Measurements from ENCODE around the gene ARHGAP25.
A peak's percentile ranks its signal among the peaks of the same experiment; 100 is the strongest.

ARHGAP25 gene

GRCh38 chr2:68768461-68768860 is 33.9 kb downstream of the ARHGAP25 start:
- DNase-seq = no peak
- Mint-ChIP-seq H3K4me1 (peaks cover 98% of the 10 kb centered on the region), H3K27ac (peak overlapping the region; percentile 99), H3K9me3 (no peaks in the 10 kb centered on the region), H3K4me3 (peak overlapping the region; percentile 71), H3K36me3 (peaks cover 50% of the 10 kb centered on the region), H3K27me3 (no peaks in the 10 kb centered on the region)
- CTCF ChIA-PET = interaction anchor here (1.4 to 2.3 kb wide), 5 partner anchors 16 to 85 kb away, joined by 3 to 17 read pairs (median 3); partner anchors contain the start of gene ARHGAP25

DNA sequence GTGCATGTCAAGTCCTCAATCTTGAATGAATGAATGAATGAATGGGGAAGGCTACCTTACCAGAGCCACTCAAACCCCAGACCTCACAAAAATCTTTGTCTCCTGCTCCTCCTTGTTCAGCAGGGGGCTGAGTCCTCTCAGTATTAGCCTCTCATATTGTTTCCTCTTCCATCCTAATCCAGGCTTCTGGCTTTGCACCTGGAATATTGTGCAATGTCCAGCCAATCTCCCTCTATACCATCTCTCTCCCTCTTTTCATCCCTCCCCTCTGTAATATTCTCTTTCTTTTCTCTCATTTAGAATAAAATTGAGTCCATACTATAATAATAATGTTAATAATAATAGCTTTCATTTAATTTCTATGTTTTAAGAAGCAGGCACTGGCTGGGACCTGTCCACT is 34.3 kb downstream of the ARHGAP25 start:
- H3K4me3 Mint-ChIP-seq = peak overlapping the region; percentile 71
- peaks cover 99% of the 10 kb centered on the region for H3K4me1 Mint-ChIP-seq
- no peaks in the 10 kb centered on the region for H3K27me3 Mint-ChIP-seq
- peaks cover 55% of the 10 kb centered on the region for H3K36me3 Mint-ChIP-seq
- CTCF ChIA-PET = interaction anchor here (1.4 to 2.3 kb wide), 3 partner anchors 16 to 70 kb away, joined by 3 to 17 read pairs (median 6); no protein-coding TSS in a partner anchor
- peak overlapping the region; percentile 99 for H3K27ac Mint-ChIP-seq
- H3K9me3 Mint-ChIP-seq = no peaks in the 10 kb centered on the region
- DNase-seq = no peak

DNA sequence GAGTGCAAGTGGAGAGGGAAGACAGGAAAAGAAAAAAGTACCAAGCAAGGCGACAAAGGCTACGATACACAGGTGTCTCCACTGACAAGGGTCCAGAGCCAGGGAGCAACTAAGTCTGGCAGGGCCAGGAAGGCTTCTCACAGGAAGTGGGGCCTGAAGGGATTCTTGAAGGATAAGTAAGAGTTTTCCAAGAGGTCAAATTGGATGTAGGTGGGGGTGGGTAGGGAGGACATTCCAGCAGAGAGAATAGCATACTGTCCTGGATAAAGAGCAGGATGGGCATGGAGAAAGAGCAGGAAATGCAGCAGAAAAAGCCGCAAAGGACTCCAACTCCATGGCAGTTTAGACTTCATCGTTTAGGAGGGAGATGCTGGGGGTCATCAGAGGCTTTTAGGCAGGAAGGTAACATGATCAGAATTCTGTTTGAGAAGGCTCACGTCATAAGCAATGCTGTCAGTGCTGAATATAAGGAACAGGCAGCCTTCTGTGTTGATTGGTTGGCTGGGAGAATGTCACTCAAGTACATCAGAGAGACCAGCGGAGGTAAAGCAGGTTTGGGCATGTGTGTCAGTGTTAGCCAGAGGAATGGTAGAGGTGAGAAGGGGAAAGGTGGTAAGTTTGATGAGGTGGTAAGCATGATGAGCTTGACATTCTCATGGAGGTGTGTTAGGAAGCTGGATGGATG is 35.1 kb downstream of the ARHGAP25 start:
- Mint-ChIP-seq H3K9me3 (no peaks in the 10 kb centered on the region), H3K36me3 (peaks cover 59% of the 10 kb centered on the region), H3K4me3 (peak overlapping the region; percentile 58), H3K27ac (peak overlapping the region; percentile 99), H3K27me3 (no peaks in the 10 kb centered on the region), H3K4me1 (peaks cover 99% of the 10 kb centered on the region)
- no peak for DNase-seq
- CTCF ChIA-PET = interaction anchor here (1.4 to 2.6 kb wide), 3 partner anchors 17 to 69 kb away, joined by 5 to 19 read pairs (median 6); no protein-coding TSS in a partner anchor

- H3K36me3 Mint-ChIP-seq = peaks cover 64% of the 10 kb centered on the region
- no peaks in the 10 kb centered on the region for H3K9me3 Mint-ChIP-seq
- H3K27ac Mint-ChIP-seq = peak overlapping the region; percentile 99
- DNase-seq = no peak
- H3K4me1 Mint-ChIP-seq = peaks cover 100% of the 10 kb centered on the region
- no peaks in the 10 kb centered on the region for H3K27me3 Mint-ChIP-seq
- CTCF ChIA-PET = interaction anchor here (1.4 to 2.6 kb wide), 3 partner anchors 18 to 69 kb away, joined by 5 to 19 read pairs (median 6); no protein-coding TSS in a partner anchor
- H3K4me3 Mint-ChIP-seq = peak overlapping the region; percentile 58
Measured at GRCh38 chr2:68770271-68771111, 35.9 kb downstream of the ARHGAP25 start.

DNA sequence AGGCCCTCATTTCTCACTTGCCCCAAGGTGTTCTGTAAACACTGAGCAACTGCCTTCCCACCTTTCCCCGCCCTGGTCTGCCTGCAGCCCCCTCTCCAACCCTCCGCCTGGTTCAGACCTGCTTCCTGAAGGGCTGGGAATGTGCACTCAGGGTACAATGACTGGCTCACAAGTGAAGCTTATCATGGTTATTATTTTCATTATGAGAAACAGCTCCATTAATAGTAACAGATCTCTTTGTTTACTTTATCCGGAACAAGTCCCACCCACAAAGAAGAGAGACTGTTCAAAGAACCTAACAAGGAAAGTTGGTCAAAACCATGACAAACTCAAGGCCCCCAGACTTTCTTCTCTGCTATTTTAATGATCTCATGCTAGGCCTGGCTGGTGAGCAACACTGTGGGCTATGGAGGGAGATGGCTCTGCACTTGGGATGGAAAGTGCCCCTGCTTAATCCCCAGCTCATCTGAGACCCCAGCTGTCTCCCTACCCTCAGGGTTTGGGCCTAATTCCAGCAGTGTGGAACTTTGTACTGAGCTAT is 36.7 kb downstream of the ARHGAP25 start:
- peak overlapping the region; percentile 99 for H3K27ac Mint-ChIP-seq
- peaks cover 100% of the 10 kb centered on the region for H3K4me1 Mint-ChIP-seq
- H3K9me3 Mint-ChIP-seq = no peaks in the 10 kb centered on the region
- CTCF ChIA-PET = interaction anchor here (1.0 to 2.6 kb wide), 3 partner anchors 19 to 153 kb away, joined by 3 to 19 read pairs (median 5); no protein-coding TSS in a partner anchor
- H3K4me3 Mint-ChIP-seq = peak overlapping the region; percentile 9
- no peaks in the 10 kb centered on the region for H3K27me3 Mint-ChIP-seq
- H3K36me3 Mint-ChIP-seq = peaks cover 72% of the 10 kb centered on the region
- no peak for DNase-seq

GRCh38 chr2:68772109-68772508 is 37.5 kb downstream of the ARHGAP25 start:
- H3K27me3 Mint-ChIP-seq = no peaks in the 10 kb centered on the region
- H3K27ac Mint-ChIP-seq = peak overlapping the region; percentile 99
- peaks cover 100% of the 10 kb centered on the region for H3K4me1 Mint-ChIP-seq
- H3K36me3 Mint-ChIP-seq = peaks cover 78% of the 10 kb centered on the region
- H3K4me3 Mint-ChIP-seq = no peak overlapping the region
- CTCF ChIA-PET = interaction anchor here (1.0 to 5.8 kb wide), 3 partner anchors 20 to 153 kb away, joined by 3 to 37 read pairs (median 19); no protein-coding TSS in a partner anchor
- no peak for DNase-seq
- no peaks in the 10 kb centered on the region for H3K9me3 Mint-ChIP-seq

GRCh38 chr2:68774569-68775271 is 40.1 kb downstream of the ARHGAP25 start:
- peak; percentile 66 for DNase-seq
- CTCF ChIA-PET = interaction anchor here (1.0 to 5.8 kb wide), 6 partner anchors 19 to 150 kb away, joined by 4 to 37 read pairs (median 10); no protein-coding TSS in a partner anchor
- peak overlapping the region; percentile 91 for H3K27ac Mint-ChIP-seq
- peaks cover 89% of the 10 kb centered on the region for H3K4me1 Mint-ChIP-seq
- H3K27me3 Mint-ChIP-seq = no peaks in the 10 kb centered on the region
- H3K4me3 Mint-ChIP-seq = peak overlapping the region; percentile 72
- no peaks in the 10 kb centered on the region for H3K9me3 Mint-ChIP-seq
- peaks cover 78% of the 10 kb centered on the region for H3K36me3 Mint-ChIP-seq

DNA sequence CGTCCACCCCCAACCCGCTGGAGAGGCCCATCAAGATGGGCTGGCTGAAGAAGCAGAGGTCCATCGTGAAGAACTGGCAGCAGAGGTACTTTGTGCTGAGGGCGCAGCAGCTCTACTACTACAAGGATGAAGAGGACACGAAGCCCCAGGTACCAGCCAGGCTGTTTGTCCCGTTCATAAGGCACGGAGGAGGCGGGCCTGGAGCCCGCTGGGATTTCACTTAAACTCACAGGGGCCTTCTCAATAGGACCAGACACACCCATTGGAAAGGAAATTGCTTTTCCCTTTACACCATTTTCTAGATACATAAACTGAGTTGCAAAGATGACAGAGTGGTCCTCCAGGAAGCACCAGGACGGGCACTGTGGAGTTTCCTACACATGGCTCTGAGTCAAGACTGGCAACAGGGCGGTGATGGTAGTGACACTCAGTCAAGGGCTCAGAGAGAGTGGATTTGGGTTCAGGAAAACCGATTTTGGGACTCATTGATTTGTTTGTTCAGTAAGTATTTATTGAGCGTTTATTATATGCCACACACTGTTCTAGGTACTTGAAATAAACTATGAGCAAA is 40.7 kb downstream of the ARHGAP25 start:
- peak overlapping the region; percentile 72 for H3K4me3 Mint-ChIP-seq
- CTCF ChIA-PET = interaction anchor here (1.0 to 5.8 kb wide), 8 partner anchors 9 to 149 kb away, joined by 3 to 37 read pairs (median 9); no protein-coding TSS in a partner anchor
- H3K36me3 Mint-ChIP-seq = peaks cover 74% of the 10 kb centered on the region
- peaks cover 85% of the 10 kb centered on the region for H3K4me1 Mint-ChIP-seq
- peak overlapping the region; percentile 91 for H3K27ac Mint-ChIP-seq
- no peak for DNase-seq
- H3K27me3 Mint-ChIP-seq = no peaks in the 10 kb centered on the region
- no peaks in the 10 kb centered on the region for H3K9me3 Mint-ChIP-seq

GRCh38 chr2:68776124-68776523 is 41.5 kb downstream of the ARHGAP25 start:
- H3K27ac Mint-ChIP-seq = peak overlapping the region; percentile 91
- H3K27me3 Mint-ChIP-seq = no peaks in the 10 kb centered on the region
- H3K4me3 Mint-ChIP-seq = peak overlapping the region; percentile 72
- peaks cover 84% of the 10 kb centered on the region for H3K4me1 Mint-ChIP-seq
- no peak for DNase-seq
- CTCF ChIA-PET = interaction anchor here (0.9 to 5.8 kb wide), 9 partner anchors 10 to 149 kb away, joined by 3 to 37 read pairs (median 9); no protein-coding TSS in a partner anchor
- peaks cover 74% of the 10 kb centered on the region for H3K36me3 Mint-ChIP-seq
- no peaks in the 10 kb centered on the region for H3K9me3 Mint-ChIP-seq

DNA sequence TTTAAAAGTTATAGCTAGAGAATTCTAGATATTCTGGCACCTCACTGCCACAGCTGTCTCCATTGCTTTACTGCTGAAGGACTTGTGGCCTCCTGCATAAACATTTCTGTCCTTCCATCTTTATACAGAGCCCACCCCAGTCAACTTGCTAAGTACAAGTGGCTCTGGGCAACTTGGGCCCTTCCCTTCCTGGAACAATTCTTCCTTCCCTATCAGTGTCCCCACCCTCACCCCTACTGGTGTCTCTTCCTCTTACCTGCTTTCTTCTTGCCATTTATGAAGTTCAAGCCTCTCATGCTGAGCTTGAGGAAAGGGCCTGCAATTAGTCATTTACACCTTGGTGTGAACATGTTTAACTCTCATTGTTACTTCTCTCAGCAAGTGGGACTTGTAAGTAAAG is 45.0 kb downstream of the ARHGAP25 start:
- Mint-ChIP-seq H3K4me3 (no peak overlapping the region), H3K27me3 (no peaks in the 10 kb centered on the region), H3K36me3 (peaks cover 61% of the 10 kb centered on the region), H3K27ac (no peak overlapping the region), H3K4me1 (peaks cover 50% of the 10 kb centered on the region), H3K9me3 (no peaks in the 10 kb centered on the region)
- DNase-seq = no peak
- CTCF ChIA-PET = interaction anchor here (0.8 to 1.9 kb wide), 3 partner anchors 28 to 57 kb away, joined by 3 to 8 read pairs (median 6); no protein-coding TSS in a partner anchor

DNA sequence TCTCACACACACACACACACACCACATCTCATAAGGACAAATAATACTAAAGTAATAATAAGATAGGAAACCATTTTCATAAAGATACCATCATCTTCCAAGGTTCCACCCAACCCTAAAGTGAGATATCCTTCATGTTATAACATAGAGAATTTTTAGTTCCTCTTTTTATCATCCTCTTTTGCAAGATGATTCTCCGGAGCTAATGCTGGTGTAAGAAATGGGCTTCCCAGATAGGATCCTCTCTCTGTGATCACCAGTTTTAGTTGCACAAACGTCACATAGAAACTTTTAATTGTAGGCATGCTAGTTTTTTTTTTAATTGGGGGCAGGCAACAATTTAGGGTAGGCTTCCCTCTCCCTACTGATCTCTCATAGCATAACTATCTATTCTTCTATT is 49.6 kb downstream of the ARHGAP25 start:
- no peaks in the 10 kb centered on the region for H3K27me3 Mint-ChIP-seq
- H3K9me3 Mint-ChIP-seq = no peaks in the 10 kb centered on the region
- no peak for DNase-seq
- H3K27ac Mint-ChIP-seq = no peak overlapping the region
- CTCF ChIA-PET = no interaction called here
- peaks cover 30% of the 10 kb centered on the region for H3K36me3 Mint-ChIP-seq
- H3K4me3 Mint-ChIP-seq = no peak overlapping the region
- peaks cover 13% of the 10 kb centered on the region for H3K4me1 Mint-ChIP-seq

GRCh38 chr2:68784915-68785314 is 50.3 kb downstream of the ARHGAP25 start:
- no peak overlapping the region for H3K4me3 Mint-ChIP-seq
- CTCF ChIA-PET = no interaction called here

GRCh38 chr2:68787356-68787755 is 52.7 kb downstream of the ARHGAP25 start:
- no peaks in the 10 kb centered on the region for H3K9me3 Mint-ChIP-seq
- CTCF ChIA-PET = interaction anchor here (0.7 to 1.4 kb wide), 2 partner anchors 34 to 35 kb away, joined by 3 read pairs; no protein-coding TSS in a partner anchor
- H3K27me3 Mint-ChIP-seq = no peaks in the 10 kb centered on the region
- H3K27ac Mint-ChIP-seq = peak overlapping the region; percentile 30
- DNase-seq = no peak
- no peak overlapping the region for H3K4me3 Mint-ChIP-seq
- peaks cover 30% of the 10 kb centered on the region for H3K36me3 Mint-ChIP-seq
- peaks cover 4% of the 10 kb centered on the region for H3K4me1 Mint-ChIP-seq

More at GRCh38 chr2:68784915-68785314, 50.3 kb downstream of the ARHGAP25 start:
- Mint-ChIP-seq H3K36me3 (peaks cover 30% of the 10 kb centered on the region), H3K27ac (no peak overlapping the region), H3K4me1 (peaks cover 8% of the 10 kb centered on the region), H3K9me3 (no peaks in the 10 kb centered on the region), H3K27me3 (no peaks in the 10 kb centered on the region)
- DNase-seq = no peak
